Osteoblast (primary cell): ENCODE results near the gene KRT80. TPM values are rescaled to one million over a fixed set of nuclear protein-coding genes. Genes with fewer than 3 reads are reported as not detected.

ENCODE experiments used
- DNase-seq: peaks from one replicate; pipeline ENCODE4 v3.0.0; 2011; ENCODE audit warnings: low spot score, mixed read lengths; ENCODE audit not compliant: insufficient read length; ENCODE audit errors: missing footprints
- H2AFZ ChIP-seq: 2 replicates; pipeline ENCODE4 v1.6.0; 2011; ENCODE audit warnings: mild to moderate bottlenecking, low read length
- H3K27ac ChIP-seq: 2 replicates; pipeline ENCODE4 v1.5.1; 2011; ENCODE audit warnings: mild to moderate bottlenecking, low read depth, low read length, moderate library complexity
- H3K27me3 ChIP-seq: 2 replicates; pipeline ENCODE4 v1.6.0; 2012; ENCODE audit warnings: mild to moderate bottlenecking, control low read depth, inconsistent platforms, low read length, moderate library complexity; ENCODE audit not compliant: insufficient read depth
- H3K36me3 ChIP-seq: 2 replicates; pipeline ENCODE4 v1.5.1; 2011; ENCODE audit warnings: mild to moderate bottlenecking, low read length, control low read depth, moderate library complexity; ENCODE audit not compliant: insufficient read depth
- H3K4me1 ChIP-seq: 2 replicates; pipeline ENCODE4 v1.5.1; 2011; ENCODE audit warnings: mild to moderate bottlenecking, low read length, control low read depth, moderate library complexity; ENCODE audit not compliant: insufficient read depth
- H3K4me2 ChIP-seq: 2 replicates; pipeline ENCODE4 v1.6.0; 2011; ENCODE audit warnings: mild to moderate bottlenecking, low read length; ENCODE audit not compliant: insufficient read depth
- H3K4me3 ChIP-seq: fragments of 200-600 bp; sonication (generic); 3 replicates; pipeline ENCODE4 v1.5.1; 2012; ENCODE audit warnings: mild to moderate bottlenecking, low read length, inconsistent platforms; ENCODE audit not compliant: insufficient read depth
- H3K79me2 ChIP-seq: 2 replicates; pipeline ENCODE4 v1.6.0; 2012; ENCODE audit warnings: mild to moderate bottlenecking, low read length, control low read depth, inconsistent platforms; ENCODE audit not compliant: insufficient read depth
- H3K9me3 ChIP-seq: 2 replicates; pipeline ENCODE4 v1.5.1; 2011; ENCODE audit warnings: low read depth, low read length, control low read depth
- H4K20me1 ChIP-seq: 2 replicates; pipeline ENCODE4 v1.6.0; 2012; ENCODE audit warnings: mild to moderate bottlenecking, low read length, control low read depth; ENCODE audit not compliant: insufficient read depth
- CTCF ChIP-seq: IDR thresholded peaks from 2 replicates; pipeline ENCODE4 v1.5.1; 2011; ENCODE audit warnings: mild to moderate bottlenecking, low read depth, low read length, moderate library complexity; ENCODE audit errors: extremely low read depth
- total RNA-seq: library from RNA; depleted of rRNA; stranded (reverse); fragments of >200 nt; gene quantifications from 2 replicates; pipeline ENCODE4 v1.2.3, GENCODE V29; 2012

The KRT80 gene
- total RNA-seq, 1 donor: 0.72 TPM

GRCh38 chr12:52173526-52173925 lies 18.3 kb downstream of the KRT80 start:
- Histone ChIP-seq H2AFZ (no peak overlapping the region), H3K79me2 (no peaks in the 10 kb centered on the region), H3K27ac (no peak overlapping the region), H3K27me3 (no peaks in the 10 kb centered on the region), H3K9me3 (no peaks in the 10 kb centered on the region), H3K36me3 (no peaks in the 10 kb centered on the region), H4K20me1 (no peaks in the 10 kb centered on the region), H3K4me2 (no peak overlapping the region), H3K4me1 (peaks cover 10% of the 10 kb centered on the region), H3K4me3 (no peak overlapping the region)
- TF ChIP-seq CTCF: no peak
- DNase-seq: peak; percentile 60

GRCh38 chr12:52172956-52173355 lies 18.9 kb downstream of the KRT80 start:
- no peak for DNase-seq
- H3K79me2 ChIP-seq: no peaks in the 10 kb centered on the region
- peaks cover 12% of the 10 kb centered on the region for H3K4me1 ChIP-seq
- H3K9me3 ChIP-seq: no peaks in the 10 kb centered on the region
- H3K4me3 ChIP-seq: no peak overlapping the region
- no peaks in the 10 kb centered on the region for H3K27me3 ChIP-seq
- no peak overlapping the region for H3K4me2 ChIP-seq
- H2AFZ ChIP-seq: no peak overlapping the region
- H3K27ac ChIP-seq: no peak overlapping the region
- H3K36me3 ChIP-seq: no peaks in the 10 kb centered on the region
- TF ChIP-seq CTCF: no peak
- no peaks in the 10 kb centered on the region for H4K20me1 ChIP-seq

GRCh38 chr12:52171950-52172512 lies 19.8 kb downstream of the KRT80 start:
- Histone ChIP-seq H3K27me3 (no peaks in the 10 kb centered on the region), H4K20me1 (no peaks in the 10 kb centered on the region), H3K4me3 (no peak overlapping the region), H3K9me3 (no peaks in the 10 kb centered on the region), H3K4me1 (peaks cover 13% of the 10 kb centered on the region), H3K27ac (no peak overlapping the region), H3K36me3 (no peaks in the 10 kb centered on the region), H3K79me2 (no peaks in the 10 kb centered on the region), H2AFZ (no peak overlapping the region), H3K4me2 (no peak overlapping the region)
- TF ChIP-seq CTCF: peak; percentile 41
- peak; percentile 83 for DNase-seq

DNA sequence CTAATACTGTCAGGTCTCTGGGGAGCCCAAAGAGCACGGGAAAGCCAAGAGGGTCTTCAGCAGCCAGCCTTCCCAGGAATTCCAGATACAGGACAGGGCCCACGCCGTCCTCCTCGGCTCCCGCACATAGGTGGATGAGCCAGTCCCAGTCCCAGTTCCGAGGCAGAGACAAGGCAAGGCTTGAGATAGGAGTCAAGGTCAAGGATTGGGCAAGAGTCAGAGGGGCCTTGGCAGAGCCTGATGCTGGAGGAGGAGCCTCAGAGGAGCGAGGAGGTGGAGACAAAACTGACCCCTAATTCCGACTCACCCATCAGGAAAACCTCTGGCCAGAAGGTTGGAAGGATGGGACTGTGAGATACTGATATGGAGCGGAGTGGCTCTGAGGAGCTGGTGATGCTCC lies 21.0 kb downstream of the KRT80 start:
- no peak overlapping the region for H3K4me3 ChIP-seq
- DNase-seq: peak; percentile 74

More for the DNA sequence above, 21.0 kb downstream of the KRT80 start:
- no peak for TF ChIP-seq CTCF
- Histone ChIP-seq H3K4me1 (peaks cover 20% of the 10 kb centered on the region), H2AFZ (no peak overlapping the region), H3K27me3 (no peaks in the 10 kb centered on the region), H3K9me3 (no peaks in the 10 kb centered on the region), H3K4me2 (no peak overlapping the region), H3K36me3 (no peaks in the 10 kb centered on the region), H3K79me2 (no peaks in the 10 kb centered on the region), H3K27ac (no peak overlapping the region), H4K20me1 (no peaks in the 10 kb centered on the region)
